H1 (cell line): ENCODE data around the gene USP51. TPM values are rescaled to one million over a fixed set of nuclear protein-coding genes. Genes with fewer than 3 reads are reported as not detected.
"Not testable (repeated sequence)": the region's sequence is repeated elsewhere in the genome, so short reads cannot be mapped to it uniquely, and the experiment has no call there.

Experiments used
- CTCF ChIA-PET: fragments of 300-600 bp; sonication (Branson Sonifier 250); formaldehyde crosslinking; loops from one replicate; lab custom pipeline; 2021; ENCODE audit not compliant: partially characterized antibody; lab: Charles Lee
- POLR2A ChIA-PET: fragments of 300-600 bp; sonication (Branson Sonifier 250); formaldehyde crosslinking; loops from one replicate; lab custom pipeline; 2021; ENCODE audit warnings: inconsistent platforms; ENCODE audit not compliant: partially characterized antibody; lab: Charles Lee
- DNase-seq, 2 experiments: peaks; one replicate each; pipeline versions ENCODE4 v3.0.0 to v3.0.0-alpha.2; 2010 to 2022; ENCODE audit warnings: low spot score in 2 of 2, low read depth in 1 of 2, mixed read lengths in 1 of 2
- FAIRE-seq: peaks from 2 replicates; lab custom pipeline; 2011; peaks lifted over from hg19 to GRCh38; lab: Jason Lieb, UNC
- H2AFZ ChIP-seq: 2 replicates; pipeline ENCODE4 v1.8.1; 2012; ENCODE audit warnings: low read length, inconsistent platforms
- H2AK5ac ChIP-seq: 2 replicates; pipeline ENCODE4 v1.6.1; 2013; ENCODE audit warnings: low read depth, low read length
- H2BK120ac ChIP-seq: replicated peaks from 2 replicates; pipeline ENCODE3; 2013; ENCODE audit warnings: low read depth, low read length, inconsistent platforms
- H2BK12ac ChIP-seq: 2 replicates; pipeline ENCODE4 v1.6.1; 2013; ENCODE audit warnings: low read depth, low read length
- H2BK15ac ChIP-seq: 2 replicates; pipeline ENCODE4 v1.6.1; 2013; ENCODE audit warnings: low read length
- H2BK20ac ChIP-seq: 2 replicates; pipeline ENCODE4 v1.6.1; 2013; ENCODE audit warnings: low read length
- H2BK5ac ChIP-seq: 2 replicates; pipeline ENCODE4 v1.6.1; 2013; ENCODE audit warnings: low read depth, low read length
- H3K14ac ChIP-seq: 2 replicates; pipeline ENCODE4 v1.6.1; 2013; ENCODE audit warnings: inconsistent platforms; ENCODE audit not compliant: insufficient read length
- H3K18ac ChIP-seq: 2 replicates; pipeline ENCODE4 v1.6.1; 2013; ENCODE audit warnings: low read length; ENCODE audit errors: extremely low read depth
- H3K23ac ChIP-seq: 2 replicates; pipeline ENCODE4 v1.6.1; 2013; ENCODE audit warnings: inconsistent platforms; ENCODE audit not compliant: insufficient read length
- H3K23me2 ChIP-seq: 2 replicates; pipeline ENCODE4 v1.6.1; 2013; ENCODE audit warnings: low read depth, low read length
- H3K27ac ChIP-seq: 2 replicates; pipeline ENCODE4 v1.6.1; 2011; ENCODE audit warnings: low read depth, low read length, inconsistent platforms
- H3K27me3 ChIP-seq, 4 experiments: replicated peaks in 1 of 4; 1 replicate in 1 of 4; 2 replicates in 3 of 4; pipeline versions ENCODE4 v1.6.1 to v1.8.1; 2011 to 2013; ENCODE audit warnings: low read length in 3 of 4, mild to moderate bottlenecking in 3 of 4, inconsistent platforms in 2 of 4, mixed read lengths in 2 of 4, moderate library complexity in 1 of 4; ENCODE audit not compliant: control insufficient read depth in 3 of 4, insufficient read depth in 3 of 4; ENCODE audit errors: extremely low read depth in 1 of 4
- H3K36me3 ChIP-seq, 4 experiments: 2 replicates each; pipeline versions ENCODE4 v1.6.1 to v1.8.1; 2011 to 2013; ENCODE audit warnings: mild to moderate bottlenecking in 4 of 4, low read length in 3 of 4, moderate library complexity in 2 of 4, control low read depth in 1 of 4, inconsistent platforms in 1 of 4; ENCODE audit not compliant: insufficient read depth in 4 of 4, control insufficient read depth in 2 of 4
- H3K4ac ChIP-seq: replicated peaks from 2 replicates; pipeline ENCODE3; 2013; ENCODE audit warnings: low read length, low read depth, mixed read lengths, inconsistent platforms; ENCODE audit not compliant: insufficient read length
- H3K4me1 ChIP-seq, 4 experiments: replicated peaks in 1 of 4; 1 replicate in 1 of 4; 2 replicates in 3 of 4; pipeline versions ENCODE4 v1.6.1 to v1.8.1; 2011 to 2013; ENCODE audit warnings: low read length in 3 of 4, inconsistent platforms in 2 of 4, mixed read lengths in 1 of 4; ENCODE audit not compliant: insufficient read depth in 4 of 4, control insufficient read depth in 3 of 4
- H3K4me2 ChIP-seq, 2 experiments: 2 replicates each; pipeline versions ENCODE4 v1.6.1 to v1.8.1; 2011 to 2013; ENCODE audit warnings: low read depth in 2 of 2, low read length in 2 of 2, control low read depth in 1 of 2, inconsistent platforms in 1 of 2, mild to moderate bottlenecking in 1 of 2; ENCODE audit not compliant: insufficient read depth in 1 of 2
- H3K4me3 ChIP-seq, 4 experiments: fragments of 200-600, 300-600 bp in 1 of 4; sonication (generic), shearing (Covaris generic), sonication (Bioruptor Twin) in 1 of 4; 2 replicates each; pipeline versions ENCODE4 v1.5.1 to v1.8.1; 2011 to 2016; ENCODE audit warnings: low read length in 4 of 4, low read depth in 3 of 4, control low read depth in 2 of 4, inconsistent platforms in 2 of 4, mild to moderate bottlenecking in 2 of 4, mixed read lengths in 1 of 4, moderate library complexity in 1 of 4; ENCODE audit not compliant: insufficient read depth in 2 of 4; ENCODE audit errors: extremely low read depth in 1 of 4
- H3K56ac ChIP-seq: replicated peaks from 2 replicates; pipeline ENCODE3; 2013; ENCODE audit warnings: low read depth, mild to moderate bottlenecking, mixed read lengths, low read length, inconsistent platforms; ENCODE audit not compliant: insufficient read length
- H3K79me1 ChIP-seq: 2 replicates; pipeline ENCODE4 v1.6.1; 2013; ENCODE audit warnings: low read depth, low read length, control low read depth
- H3K79me2 ChIP-seq, 2 experiments: 2 replicates each; pipeline versions ENCODE4 v1.6.1 to v1.8.1; 2012 to 2013; ENCODE audit warnings: low read length in 2 of 2, mild to moderate bottlenecking in 2 of 2, inconsistent platforms in 1 of 2; ENCODE audit not compliant: insufficient read depth in 2 of 2, control insufficient read depth in 1 of 2
- H3K9ac ChIP-seq, 4 experiments: replicated peaks in 1 of 4; 1 replicate in 1 of 4; 2 replicates in 3 of 4; pipeline versions ENCODE4 v1.6.1 to v1.8.1; 2011 to 2013; ENCODE audit warnings: low read depth in 3 of 4, low read length in 3 of 4, control low read depth in 2 of 4, mild to moderate bottlenecking in 2 of 4, moderate library complexity in 2 of 4, inconsistent platforms in 1 of 4; ENCODE audit errors: extremely low read depth in 1 of 4
- H3K9me3 ChIP-seq, 2 experiments: 2 replicates each; pipeline versions ENCODE4 v1.6.1 to v1.8.1; 2012 to 2013; ENCODE audit warnings: mild to moderate bottlenecking in 2 of 2, moderate library complexity in 2 of 2, control low read depth in 1 of 2, inconsistent platforms in 1 of 2, low read depth in 1 of 2, low read length in 1 of 2, mixed read lengths in 1 of 2; ENCODE audit not compliant: insufficient read depth in 2 of 2
- H4K20me1 ChIP-seq, 2 experiments: replicated peaks in 1 of 2; 2 replicates each; pipeline versions ENCODE3 to v1.8.1; 2011 to 2013; ENCODE audit warnings: inconsistent platforms in 2 of 2, low read length in 2 of 2, mild to moderate bottlenecking in 1 of 2; ENCODE audit not compliant: insufficient read depth in 2 of 2, control insufficient read depth in 1 of 2
- H4K5ac ChIP-seq: 2 replicates; pipeline ENCODE4 v1.6.1; 2013; ENCODE audit warnings: low read length, low read depth, mixed read lengths, inconsistent platforms; ENCODE audit not compliant: insufficient read length
- H4K8ac ChIP-seq: 2 replicates; pipeline ENCODE4 v1.8.0; 2013; ENCODE audit warnings: mild to moderate bottlenecking, moderate library complexity, low read length, inconsistent platforms; ENCODE audit not compliant: insufficient read depth; ENCODE audit errors: extremely low read depth
- H4K91ac ChIP-seq: replicated peaks from 2 replicates; pipeline ENCODE3; 2013; ENCODE audit warnings: low read length, mixed read lengths, inconsistent platforms; ENCODE audit not compliant: insufficient read length
- WGBS, 2 experiments: shearing (Covaris generic) in 1 of 2; methylation state at CpG; one replicate each; pipeline versions ENCODE4 v1.1.6 to v1.1.7; 2013 to 2015; ENCODE audit warnings: low lambda C conversion rate in 2 of 2, mixed read lengths in 2 of 2, inconsistent platforms in 1 of 2, low coverage in 1 of 2, missing lambda C conversion rate in 1 of 2; ENCODE audit not compliant: insufficient replicate concordance in 2 of 2, insufficient coverage in 1 of 2, insufficient read length in 1 of 2; ENCODE audit errors: extremely low coverage in 1 of 2, missing lambda C conversion rate in 1 of 2; 5-methylcytosine and 5-hydroxymethylcytosine counted together
- polyA plus RNA-seq, 7 experiments: library from polyadenylated mRNA; depleted of rRNA in 3 of 7; stranded (reverse) in 5 of 7; unstranded in 2 of 7; fragments of >200 nt in 5 of 7; fragments of 200-250 nt in 2 of 7; gene quantifications; 1 replicate in 5 of 7; 2 replicates in 1 of 7; 4 replicates in 1 of 7; pipeline versions ENCODE4 v1.2.1 to v1.2.3, GENCODE V29; 2011 to 2013; ENCODE audit warnings: missing spikeins in 2 of 7, mixed read lengths in 2 of 7
- total RNA-seq: library from RNA; stranded (reverse); fragmentation: NEBNext Ultra II Directional; extraction: Animal tissue kit (Norgen Biotek cat#: 25700); gene quantifications from 2 replicates; pipeline ENCODE4 v1.2.1, GENCODE V29; 2021

Gene USP51
- total and polyA plus RNA-seq, 2 of the 8 experiments (the other 6 are each of a cell fraction or from before 2014, with no cell fraction given), result 5.2 to 5.6 TPM

GRCh38 chrX:55507010-55507409 is 17.4 kb upstream of the USP51 start:
- H3K9ac ChIP-seq, H3K23ac ChIP-seq, H3K18ac ChIP-seq, H3K14ac ChIP-seq, H3K27me3 ChIP-seq, H3K56ac ChIP-seq, CTCF ChIA-PET, H4K20me1 ChIP-seq, H4K91ac ChIP-seq, H3K4me3 ChIP-seq, H2BK120ac ChIP-seq, H3K9me3 ChIP-seq, H3K4ac ChIP-seq, H2BK12ac ChIP-seq, H3K79me1 ChIP-seq, H2BK5ac ChIP-seq, H3K27ac ChIP-seq, H3K4me2 ChIP-seq, H3K4me1 ChIP-seq, H4K5ac ChIP-seq, H4K8ac ChIP-seq, FAIRE-seq, H2BK15ac ChIP-seq, H3K79me2 ChIP-seq, DNase-seq, H3K23me2 ChIP-seq, POLR2A ChIA-PET, H2AK5ac ChIP-seq, H2AFZ ChIP-seq, H3K36me3 ChIP-seq, H2BK20ac ChIP-seq: not testable (repeated sequence)
- no CpG with 5 or more reads among the region's 5 CpGs for WGBS, 2 experiments
